IPS-20b (cell line): Measurements from ENCODE around the gene CIBAR2.
A peak's percentile ranks its signal among the peaks of the same experiment; 100 is the strongest.

ENCODE experiments used
- H3K27ac ChIP-seq: one replicate; pipeline ENCODE4 v1.5.1; 2013; ENCODE audit warnings: low read length
- H3K27me3 ChIP-seq: 2 replicates; pipeline ENCODE4 v1.6.1; 2013; ENCODE audit warnings: mild to moderate bottlenecking, low read length, inconsistent platforms; ENCODE audit not compliant: insufficient read depth
- H3K36me3 ChIP-seq: 2 replicates; pipeline ENCODE4 v1.6.1; 2013; ENCODE audit warnings: low read depth, mild to moderate bottlenecking, inconsistent platforms, low read length, moderate library complexity; ENCODE audit not compliant: insufficient read depth
- H3K4me1 ChIP-seq: 2 replicates; pipeline ENCODE4 v1.6.1; 2013; ENCODE audit warnings: mild to moderate bottlenecking, control low read depth, inconsistent platforms, low read length, moderate library complexity; ENCODE audit not compliant: insufficient read depth
- H3K4me3 ChIP-seq: 2 replicates; pipeline ENCODE4 v1.5.1; 2013; ENCODE audit warnings: mild to moderate bottlenecking, low read length, inconsistent platforms
- H3K9ac ChIP-seq: 2 replicates; pipeline ENCODE4 v1.6.1; 2013; ENCODE audit warnings: low read depth, mild to moderate bottlenecking, inconsistent platforms, low read length, moderate library complexity
- H3K9me3 ChIP-seq: 2 replicates; pipeline ENCODE4 v1.6.1; 2013; ENCODE audit warnings: mild to moderate bottlenecking, low read depth, low read length, inconsistent platforms; ENCODE audit not compliant: insufficient read depth

CIBAR2 gene

DNA sequence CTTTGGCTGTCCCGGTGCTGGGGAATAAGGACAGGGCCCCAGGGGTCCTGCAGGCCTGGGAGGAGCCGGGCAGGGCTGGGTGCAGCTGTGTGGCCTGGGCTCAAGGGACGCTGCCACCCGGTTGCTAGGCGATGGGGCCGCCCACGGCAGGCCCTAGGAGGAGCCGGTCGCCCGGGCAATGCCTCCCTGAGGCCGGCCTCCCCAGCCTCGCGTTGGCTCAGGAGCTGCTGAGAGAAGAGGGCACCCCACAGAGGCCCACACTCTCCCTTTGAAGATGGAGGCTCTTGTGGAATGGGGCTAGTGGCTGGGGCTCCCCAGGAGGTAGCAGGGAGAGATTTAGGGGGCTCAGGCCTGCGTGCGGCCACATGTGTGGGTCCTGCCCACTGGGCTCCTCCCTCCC, at the start of gene CIBAR2:
Gene CIBAR2 (minus strand): TSS at position 109 of the 400 bp plus-strand sequence. CDS start 120 bp downstream, outside the sequence.
- no peak within 1 kb of the TSS for H3K27ac ChIP-seq
- no peaks in the 10 kb centered on the region for H3K9me3 ChIP-seq
- H3K4me3 ChIP-seq = no peak within 1 kb of the TSS
- H3K4me1 ChIP-seq = no peaks in the 10 kb centered on the region; the same call in 1 of the 2 replicates
- H3K36me3 ChIP-seq = no peaks in the 10 kb centered on the region
- no peak within 1 kb of the TSS for H3K9ac ChIP-seq
- H3K27me3 ChIP-seq = no peaks in the 10 kb centered on the region; the same call in 1 of the 2 replicates

DNA sequence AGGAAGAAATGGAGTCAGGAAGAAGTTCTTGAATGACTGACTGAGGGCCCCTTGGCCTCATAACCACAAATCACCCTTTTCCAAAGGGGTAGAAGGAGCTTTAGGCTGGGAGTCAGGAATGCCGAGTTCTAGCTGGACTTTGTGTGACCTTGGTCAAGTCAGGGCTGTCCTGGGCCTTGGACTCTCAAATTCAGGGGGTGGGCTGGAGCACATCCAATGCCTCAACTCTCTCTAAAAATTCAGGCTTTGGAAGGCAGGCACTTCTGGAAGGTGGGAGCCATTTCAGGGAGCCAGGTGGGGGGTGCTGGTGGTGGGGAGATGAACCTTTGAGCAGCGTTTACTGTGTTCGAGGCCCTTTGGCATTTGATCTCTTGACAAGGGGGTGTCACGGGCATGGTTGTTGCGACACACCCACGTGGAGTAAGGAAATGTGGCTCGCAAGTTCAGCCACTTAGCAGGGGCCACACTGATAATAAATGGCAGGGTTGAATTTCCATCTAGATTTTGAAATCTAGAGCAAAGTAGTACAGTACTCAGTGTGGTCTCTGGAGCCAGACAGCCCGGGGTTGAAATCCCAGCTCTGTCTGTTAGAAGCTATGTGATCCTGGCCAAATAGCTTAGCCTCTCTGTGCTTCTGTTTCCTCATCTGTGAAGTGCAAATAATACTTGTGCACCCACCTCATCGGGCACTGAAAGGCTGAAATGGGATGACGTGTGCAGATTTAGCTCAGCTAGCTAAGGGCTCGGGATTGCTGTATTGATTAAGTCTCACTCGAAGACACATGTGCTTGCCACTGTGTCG, 47.1 kb upstream of the CIBAR2 start:
- H3K9me3 ChIP-seq = no peaks in the 10 kb centered on the region
- peaks cover 12% of the 10 kb centered on the region; the same call in 1 of the 2 replicates for H3K4me1 ChIP-seq
- no peak overlapping the region for H3K4me3 ChIP-seq
- no peak overlapping the region for H3K27ac ChIP-seq
- H3K36me3 ChIP-seq = no peaks in the 10 kb centered on the region
- H3K9ac ChIP-seq = no peak overlapping the region
- H3K27me3 ChIP-seq = no peaks in the 10 kb centered on the region

DNA sequence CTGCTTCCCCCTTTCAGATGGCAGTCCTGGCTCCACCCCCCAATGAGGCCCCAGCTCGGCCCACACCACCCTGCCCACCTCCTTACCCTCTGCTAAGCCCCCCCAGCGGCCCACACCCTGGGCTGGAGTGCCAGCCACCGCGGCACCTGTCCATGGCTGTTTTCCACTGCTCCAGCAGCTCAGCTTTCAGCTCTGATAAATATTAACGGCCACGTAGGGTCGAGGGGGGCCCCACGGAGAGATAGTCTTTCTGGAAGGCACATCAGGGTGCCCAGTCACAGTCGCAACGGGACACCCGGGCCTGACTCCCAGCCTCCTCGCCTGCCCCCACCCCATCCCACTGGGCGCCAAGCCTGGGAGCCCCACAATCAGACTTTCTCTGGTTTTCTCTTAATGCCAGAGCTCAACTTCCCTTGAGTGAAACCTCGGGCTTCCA, 46.5 kb upstream of the CIBAR2 start:
- no peak overlapping the region; the same call in 1 of the 2 replicates for H3K9ac ChIP-seq
- H3K36me3 ChIP-seq = no peaks in the 10 kb centered on the region
- H3K9me3 ChIP-seq = no peaks in the 10 kb centered on the region
- peaks cover 12% of the 10 kb centered on the region; the same call in 1 of the 2 replicates for H3K4me1 ChIP-seq
- no peak overlapping the region for H3K4me3 ChIP-seq
- no peaks in the 10 kb centered on the region for H3K27me3 ChIP-seq
- H3K27ac ChIP-seq = no peak overlapping the region

GRCh38 chr16:85157813-85158742, 45.8 kb upstream of the CIBAR2 start:
- Histone ChIP-seq H3K27ac (no peak overlapping the region), H3K9ac (peak overlapping the region; percentile 18; the same call in 1 of the 2 replicates), H3K9me3 (no peaks in the 10 kb centered on the region), H3K4me3 (no peak overlapping the region), H3K36me3 (no peaks in the 10 kb centered on the region), H3K4me1 (peaks cover 12% of the 10 kb centered on the region; the same call in 1 of the 2 replicates), H3K27me3 (no peaks in the 10 kb centered on the region)

- Histone ChIP-seq H3K36me3 (no peaks in the 10 kb centered on the region), H3K9me3 (no peaks in the 10 kb centered on the region), H3K27me3 (no peaks in the 10 kb centered on the region), H3K4me3 (no peak overlapping the region), H3K9ac (peak overlapping the region; percentile 18; the same call in 1 of the 2 replicates), H3K27ac (no peak overlapping the region), H3K4me1 (peaks cover 12% of the 10 kb centered on the region; the same call in 1 of the 2 replicates)
These were observed 45.1 kb upstream of the CIBAR2 start for GRCh38 chr16:85157372-85157771.

GRCh38 chr16:85156869-85157268, 44.6 kb upstream of the CIBAR2 start:
- H3K4me1 ChIP-seq = peaks cover 12% of the 10 kb centered on the region; the same call in 1 of the 2 replicates
- H3K9me3 ChIP-seq = no peaks in the 10 kb centered on the region
- H3K9ac ChIP-seq = no peak overlapping the region
- H3K27ac ChIP-seq = no peak overlapping the region
- no peaks in the 10 kb centered on the region for H3K27me3 ChIP-seq
- H3K36me3 ChIP-seq = no peaks in the 10 kb centered on the region
- no peak overlapping the region for H3K4me3 ChIP-seq

GRCh38 chr16:85156440-85156839, 44.2 kb upstream of the CIBAR2 start:
- H3K36me3 ChIP-seq = no peaks in the 10 kb centered on the region
- H3K4me1 ChIP-seq = peaks cover 12% of the 10 kb centered on the region; the same call in 1 of the 2 replicates
- H3K4me3 ChIP-seq = no peak overlapping the region
- no peak overlapping the region for H3K9ac ChIP-seq
- no peak overlapping the region for H3K27ac ChIP-seq
- no peaks in the 10 kb centered on the region for H3K9me3 ChIP-seq
- H3K27me3 ChIP-seq = no peaks in the 10 kb centered on the region

- Histone ChIP-seq H3K9me3 (no peaks in the 10 kb centered on the region), H3K27ac (no peak overlapping the region), H3K9ac (no peak overlapping the region), H3K4me3 (no peak overlapping the region), H3K4me1 (peaks cover 8% of the 10 kb centered on the region; the same call in 1 of the 2 replicates), H3K36me3 (no peaks in the 10 kb centered on the region), H3K27me3 (no peaks in the 10 kb centered on the region)
These were observed 41.4 kb upstream of the CIBAR2 start for GRCh38 chr16:85153656-85154091.

DNA sequence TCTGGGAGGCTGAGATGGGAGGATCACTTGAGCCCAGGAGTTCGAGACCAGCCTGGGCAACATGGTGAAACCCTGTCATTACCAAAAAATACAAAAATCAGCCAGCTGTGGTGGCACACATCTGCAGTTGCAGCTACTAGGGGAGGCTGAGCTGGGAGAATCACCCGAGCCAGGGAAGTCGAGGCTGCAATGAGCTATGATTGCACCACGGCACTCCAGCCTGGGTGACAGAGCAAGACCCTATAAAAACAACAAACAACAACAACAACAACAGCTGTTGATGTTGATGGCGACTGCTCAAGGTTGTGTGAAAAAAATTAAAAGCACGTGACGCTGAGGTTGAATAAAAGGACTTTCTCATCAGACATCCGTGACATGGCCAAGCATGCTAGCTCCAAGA, 40.8 kb upstream of the CIBAR2 start:
- no peaks in the 10 kb centered on the region for H3K27me3 ChIP-seq
- no peak overlapping the region for H3K4me3 ChIP-seq
- H3K4me1 ChIP-seq = peaks cover 6% of the 10 kb centered on the region; the same call in 1 of the 2 replicates
- no peaks in the 10 kb centered on the region for H3K36me3 ChIP-seq
- no peak overlapping the region for H3K27ac ChIP-seq
- H3K9me3 ChIP-seq = no peaks in the 10 kb centered on the region
- no peak overlapping the region for H3K9ac ChIP-seq

DNA sequence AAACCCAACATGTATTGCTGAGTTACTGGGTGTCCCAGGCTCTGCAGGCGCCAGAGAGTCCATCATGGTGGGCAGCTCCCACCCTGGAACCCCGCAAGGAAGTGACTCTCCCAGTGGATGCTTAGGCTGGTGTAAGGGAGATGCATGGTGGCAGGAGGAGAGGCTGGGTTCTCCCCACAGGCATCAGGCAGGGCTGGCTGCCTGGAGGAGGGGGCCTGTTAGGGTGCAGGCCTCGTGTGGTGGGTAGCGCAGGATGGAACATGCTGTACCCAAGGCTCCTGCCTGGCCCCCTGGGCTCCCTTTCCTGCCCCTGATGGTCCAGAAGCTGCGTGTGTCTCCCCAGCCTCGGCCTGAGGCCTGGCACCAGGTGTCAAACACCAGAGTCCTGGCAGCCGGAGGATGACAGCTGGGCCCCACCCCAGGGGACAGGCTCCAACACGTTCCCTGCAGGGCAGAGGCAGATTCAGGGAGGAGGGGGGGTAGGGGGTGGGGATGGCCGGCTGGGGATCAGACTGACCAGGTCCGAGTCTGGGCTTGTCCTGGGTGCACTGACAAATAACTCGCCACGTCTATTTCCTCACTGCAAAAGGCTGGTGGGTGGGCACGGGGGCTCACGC, 40.2 kb upstream of the CIBAR2 start:
- Histone ChIP-seq H3K9me3 (no peaks in the 10 kb centered on the region), H3K4me1 (peaks cover 2% of the 10 kb centered on the region; the same call in 1 of the 2 replicates), H3K9ac (no peak overlapping the region), H3K36me3 (no peaks in the 10 kb centered on the region), H3K27me3 (no peaks in the 10 kb centered on the region), H3K27ac (no peak overlapping the region), H3K4me3 (no peak overlapping the region)
